T-helper 9 cell (primary cell): ENCODE measurements around the gene MYOG.

Experiments
- DNase-seq: peaks from one replicate; pipeline ENCODE4 v3.0.0-alpha.2; 2020
- total RNA-seq, 2 donors: gene quantifications; one replicate each; lab custom pipeline; 2026; lab: John Stamatoyannopoulos, UW

MYOG gene
- 0 reads per million in 2 donors for total RNA-seq

DNA sequence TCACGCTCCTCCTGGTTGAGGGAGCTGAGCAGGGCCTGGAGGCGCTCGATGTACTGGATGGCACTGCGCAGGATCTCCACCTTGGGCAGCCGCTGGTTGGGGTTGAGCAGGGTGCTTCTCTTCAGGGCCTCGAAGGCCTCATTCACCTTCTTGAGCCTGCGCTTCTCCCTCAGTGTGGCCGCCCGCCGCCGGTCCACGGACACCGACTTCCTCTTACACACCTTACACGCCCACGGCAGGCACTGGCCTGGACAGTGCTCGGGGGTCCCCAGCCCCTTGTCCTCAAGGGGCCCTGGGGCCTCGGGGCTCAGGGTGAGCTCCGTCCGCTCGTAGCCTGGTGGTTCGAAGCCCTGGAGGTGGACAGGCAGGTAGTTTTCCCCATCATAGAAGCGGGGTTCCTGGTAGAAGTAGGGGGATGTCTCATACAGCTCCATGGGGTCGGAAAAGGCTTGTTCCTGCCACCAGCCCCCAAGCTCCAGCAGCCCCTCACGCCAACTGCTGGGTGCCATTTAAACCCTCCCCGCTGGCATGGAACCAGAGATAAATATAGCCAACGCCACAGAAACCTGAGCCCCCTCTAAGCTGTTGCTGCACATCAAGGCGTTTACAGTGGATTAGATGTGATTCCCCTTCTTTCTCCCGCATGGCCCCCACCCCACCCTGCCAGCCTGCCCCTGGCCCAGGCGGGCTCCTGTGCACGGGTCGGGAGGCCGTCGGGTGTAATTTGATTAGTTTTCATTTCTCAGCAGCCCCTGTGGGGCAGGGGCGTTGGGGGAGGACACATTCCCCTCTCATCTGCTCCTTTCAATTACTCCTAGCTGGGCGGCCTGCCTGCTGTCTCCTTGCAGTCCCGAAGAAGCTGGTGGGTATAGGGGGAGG is at the start of gene MYOG:
Gene MYOG, minus strand, starts transcription at position 485 of the 879 bp plus-strand sequence. Its CDS starts 51 bp downstream, at position 434.
- DNase-seq = no peak

DNA sequence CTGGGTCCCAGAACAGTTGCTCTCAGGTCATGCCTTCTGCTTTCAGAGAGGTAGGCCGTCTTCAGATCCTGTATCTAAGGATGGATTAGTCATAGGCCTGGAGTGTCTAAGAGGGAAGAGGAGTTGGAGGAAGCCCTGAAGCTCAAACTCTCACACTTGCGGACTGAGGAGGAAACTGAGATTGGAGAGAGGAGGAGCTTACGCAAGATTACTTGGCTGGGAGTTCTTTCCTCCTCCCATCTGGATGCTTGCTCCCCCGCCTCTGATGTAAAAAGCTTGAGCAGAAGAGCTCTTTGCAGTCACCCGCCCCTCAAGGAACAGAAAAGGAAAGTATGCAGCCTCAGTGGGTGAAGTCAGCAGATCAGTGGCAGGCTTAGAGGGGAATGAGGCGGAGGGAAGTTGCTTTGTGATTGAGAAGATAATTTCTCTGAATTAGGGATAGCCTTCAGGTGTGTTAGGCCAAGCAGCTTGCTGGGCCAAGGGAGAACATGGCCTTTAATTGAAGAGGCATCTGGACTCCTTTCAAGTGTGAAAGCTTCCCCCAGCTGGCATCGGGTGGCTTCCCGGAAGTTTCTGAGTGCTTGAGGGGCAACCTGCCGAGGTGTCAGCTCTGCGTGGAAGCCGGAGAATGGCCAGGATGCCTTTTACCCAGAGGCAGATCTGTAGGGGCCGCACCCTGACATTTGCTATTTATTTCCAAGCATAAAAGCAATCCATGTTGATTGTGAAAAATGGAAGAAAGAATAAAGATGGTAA is 48.3 kb upstream of the MYOG start:
- DNase-seq = no peak

DNA sequence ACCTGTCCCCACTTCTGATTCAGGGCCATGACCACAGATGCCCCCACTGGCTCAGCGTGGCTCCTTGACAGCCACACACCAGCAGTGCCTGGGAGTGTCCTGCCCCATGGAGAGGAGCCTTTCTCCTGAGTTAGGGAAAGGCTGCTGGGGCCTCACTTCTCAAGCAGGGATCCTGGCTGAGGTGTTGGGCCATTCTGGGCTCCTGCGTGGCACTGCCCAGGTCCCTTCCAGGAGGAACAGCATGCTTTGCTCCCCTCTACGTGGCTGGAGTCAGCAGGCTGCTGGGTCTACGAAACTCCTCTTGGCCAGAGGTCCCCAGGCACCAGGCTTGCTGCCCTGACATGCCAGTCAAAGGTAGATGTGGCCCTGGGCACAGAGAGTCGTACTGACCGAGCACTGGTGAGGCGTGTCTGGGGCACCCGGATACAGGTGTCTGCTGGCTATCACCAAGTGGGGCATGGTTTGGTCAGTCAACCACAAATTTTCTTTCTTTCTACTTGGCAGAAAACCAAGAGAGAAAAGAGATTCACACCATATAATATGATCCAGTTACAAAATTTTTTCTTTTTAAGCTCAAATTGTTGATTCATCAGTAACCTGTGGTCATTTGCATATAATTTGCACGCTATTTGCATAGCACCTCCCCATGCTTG is 45.9 kb upstream of the MYOG start:
- DNase-seq = no peak

DNA sequence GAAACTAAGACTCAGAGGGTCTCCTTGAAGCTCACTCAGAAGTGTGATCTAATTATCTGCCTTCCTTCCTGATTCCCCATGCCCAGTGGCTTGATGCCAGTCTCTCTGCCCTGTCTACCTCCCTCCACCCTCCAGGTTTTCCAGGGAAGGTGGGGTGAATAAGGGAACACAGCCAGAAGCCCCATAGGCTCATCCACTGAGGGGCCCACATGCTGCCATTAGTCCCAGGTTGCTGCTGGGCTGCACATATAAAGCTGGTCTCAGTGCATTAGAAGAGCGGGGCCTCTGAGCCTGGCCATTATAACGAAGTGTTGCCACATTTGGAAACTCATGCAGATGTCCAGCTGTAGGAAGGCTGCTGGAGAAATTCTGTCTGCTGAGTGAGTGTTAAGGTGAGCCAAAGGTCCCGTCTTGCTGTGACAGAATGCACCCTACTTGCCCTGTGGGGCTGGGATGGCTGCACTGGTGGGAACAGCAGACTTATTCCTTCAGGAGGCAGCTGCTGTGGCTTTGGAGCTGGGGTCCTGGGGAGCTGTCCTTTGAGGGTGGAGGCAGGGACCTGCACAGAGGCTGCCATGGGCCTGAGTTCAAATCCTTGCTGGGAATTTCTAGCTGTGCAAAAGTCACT is 44.7 kb upstream of the MYOG start:
- no peak for DNase-seq

DNA sequence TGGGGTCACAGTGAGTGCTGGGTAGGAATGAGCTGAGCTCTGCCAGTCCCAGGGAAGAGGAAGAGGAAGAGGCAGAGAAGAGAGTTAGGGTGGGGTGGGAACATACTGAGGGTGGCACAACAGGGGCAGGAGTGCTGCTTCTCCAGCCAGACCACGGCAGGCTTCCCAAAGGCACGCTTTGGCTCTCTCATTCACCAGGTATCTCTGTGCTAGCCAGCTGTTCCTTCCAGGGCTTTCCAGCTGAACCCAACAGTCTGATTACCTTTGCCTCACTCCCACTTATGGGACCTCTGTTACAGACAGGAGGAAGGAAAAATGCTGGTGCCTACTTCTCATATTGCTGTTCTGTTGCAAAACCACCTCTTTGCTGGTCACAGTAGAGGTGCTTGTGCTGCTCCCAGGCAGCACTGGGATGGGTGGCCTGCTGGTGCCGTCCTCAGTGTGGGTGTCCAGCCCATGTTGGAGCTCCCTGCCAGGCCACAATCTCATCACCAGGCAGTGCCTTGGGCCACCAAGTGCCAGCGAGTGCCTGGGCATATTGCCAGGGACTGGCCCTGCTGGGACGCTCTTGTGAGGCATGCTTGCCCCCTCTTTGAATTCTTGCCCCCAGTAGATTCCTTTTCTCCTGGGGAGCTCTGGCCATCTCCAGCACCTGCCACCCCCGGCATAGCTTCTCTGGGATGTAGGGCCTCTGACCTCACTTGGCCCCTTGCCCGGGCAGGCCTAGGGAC is 43.9 kb upstream of the MYOG start:
- no peak for DNase-seq

DNA sequence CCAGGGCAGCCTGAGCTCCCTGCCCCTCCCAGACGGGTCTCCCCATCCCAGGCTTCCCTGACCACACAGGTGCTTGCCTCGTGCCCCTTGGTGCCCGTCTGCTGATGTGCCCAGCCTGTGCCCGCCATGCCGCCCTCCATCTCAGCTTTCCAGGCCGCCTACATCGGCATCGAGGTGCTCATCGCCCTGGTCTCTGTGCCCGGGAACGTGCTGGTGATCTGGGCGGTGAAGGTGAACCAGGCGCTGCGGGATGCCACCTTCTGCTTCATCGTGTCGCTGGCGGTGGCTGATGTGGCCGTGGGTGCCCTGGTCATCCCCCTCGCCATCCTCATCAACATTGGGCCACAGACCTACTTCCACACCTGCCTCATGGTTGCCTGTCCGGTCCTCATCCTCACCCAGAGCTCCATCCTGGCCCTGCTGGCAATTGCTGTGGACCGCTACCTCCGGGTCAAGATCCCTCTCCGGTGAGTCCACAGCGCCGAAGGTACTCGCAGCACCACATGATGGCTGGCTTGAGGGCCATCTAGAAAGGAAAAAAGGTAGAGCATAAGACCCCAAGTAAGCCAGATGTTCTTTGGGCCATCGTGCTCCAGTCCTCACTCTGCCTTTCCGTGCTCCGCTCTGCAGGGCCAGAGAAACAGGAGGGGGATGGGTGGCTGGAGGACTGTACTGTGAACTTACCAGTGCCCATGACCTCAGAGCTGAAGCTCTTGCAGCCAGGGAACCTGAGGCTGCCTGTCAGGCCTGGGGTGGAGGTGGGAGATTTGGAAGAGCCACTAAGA is 43.1 kb upstream of the MYOG start:
- no peak for DNase-seq

DNA sequence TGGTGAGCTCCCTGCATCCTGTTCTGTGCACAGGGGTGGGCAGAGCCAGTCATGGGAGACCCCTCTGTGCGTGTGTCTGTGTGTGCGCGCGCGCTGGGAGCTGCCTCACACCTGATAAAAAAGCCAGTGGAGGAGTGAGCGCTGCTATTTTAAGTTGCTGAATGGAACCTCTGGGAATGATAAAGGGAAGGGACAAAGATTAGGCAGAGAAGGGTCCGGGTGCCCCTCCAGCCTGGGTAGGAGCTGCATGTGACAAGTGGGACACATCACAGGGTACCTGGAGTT is 42.6 kb upstream of the MYOG start:
- DNase-seq = no peak

DNA sequence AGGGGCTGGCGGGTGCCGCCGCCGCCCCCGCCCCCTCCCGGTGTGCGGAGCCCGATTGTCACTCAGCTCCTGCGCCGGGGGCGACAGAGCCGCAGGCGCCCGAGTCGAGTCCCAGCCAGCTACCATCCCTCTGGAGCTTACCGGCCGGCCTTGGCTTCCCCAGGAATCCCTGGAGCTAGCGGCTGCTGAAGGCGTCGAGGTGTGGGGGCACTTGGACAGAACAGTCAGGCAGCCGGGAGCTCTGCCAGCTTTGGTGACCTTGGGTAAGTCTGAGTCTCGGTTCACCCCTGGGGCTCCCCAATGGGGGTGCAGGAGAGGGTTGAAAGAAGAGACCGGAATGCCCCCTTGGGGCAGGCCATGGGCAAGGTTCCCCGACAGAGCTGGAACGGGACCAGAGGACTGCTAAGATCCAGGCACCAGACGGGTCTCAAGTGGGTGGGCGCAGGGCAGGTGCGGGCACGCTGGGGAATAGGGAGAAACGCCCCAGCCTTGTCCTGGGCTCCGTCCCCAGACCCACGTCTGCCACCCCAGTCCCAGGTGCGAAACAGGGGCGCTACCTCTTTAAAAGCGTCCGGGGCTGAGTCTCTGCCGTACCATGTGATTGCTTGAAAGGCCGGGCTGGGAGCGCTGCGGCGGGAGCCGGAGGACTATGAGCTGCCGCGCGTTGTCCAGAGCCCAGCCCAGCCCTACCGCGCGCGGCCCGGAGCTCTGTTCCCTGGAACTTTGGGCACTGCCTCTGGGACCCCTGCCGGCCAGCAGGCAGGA is 42.0 kb upstream of the MYOG start, which contains the start of gene ADORA1:
Gene ADORA1, plus strand, starts transcription at position 61 of the 765 bp plus-strand sequence. CDS start 1,116 bp downstream, outside the sequence.
- DNase-seq = no peak

DNA sequence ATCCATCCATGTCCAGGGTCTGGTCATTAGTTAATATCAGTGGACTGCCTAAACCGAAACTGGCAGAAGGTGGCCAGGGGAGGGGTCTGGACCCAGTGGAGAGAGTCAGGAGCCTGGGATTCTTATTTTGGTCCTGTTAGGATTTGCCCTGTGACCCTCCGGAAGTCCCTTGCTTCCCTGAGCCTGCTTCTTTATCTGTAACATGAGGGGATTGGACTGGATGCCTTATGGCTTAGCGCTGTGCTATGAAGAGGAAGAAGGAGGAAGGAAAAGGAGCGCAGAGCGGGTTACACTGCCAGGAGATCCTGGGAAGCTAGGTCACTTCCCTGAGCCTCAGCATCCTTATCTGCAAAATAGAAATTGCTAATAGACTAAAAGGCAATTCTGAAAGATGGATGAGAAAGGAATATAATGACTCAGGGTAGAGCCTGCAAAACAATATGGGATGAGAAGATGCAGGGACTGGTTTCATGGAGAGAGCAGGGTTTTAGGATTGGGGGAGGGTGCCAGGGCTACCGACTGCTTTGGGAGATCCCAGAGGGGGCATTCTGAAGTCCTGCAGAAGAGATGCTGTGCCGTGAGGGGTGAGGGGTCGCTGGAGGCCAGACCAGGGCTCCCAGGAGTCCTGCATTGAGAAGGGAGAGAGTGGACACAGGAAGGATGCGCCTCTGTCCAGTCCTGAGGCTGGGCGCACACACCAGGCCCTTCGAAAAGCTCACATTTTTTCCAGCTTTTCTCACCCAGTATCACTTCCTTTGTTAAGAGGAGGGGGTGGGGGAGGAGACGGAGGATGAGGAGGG is 41.3 kb upstream of the MYOG start:
- no peak for DNase-seq

DNA sequence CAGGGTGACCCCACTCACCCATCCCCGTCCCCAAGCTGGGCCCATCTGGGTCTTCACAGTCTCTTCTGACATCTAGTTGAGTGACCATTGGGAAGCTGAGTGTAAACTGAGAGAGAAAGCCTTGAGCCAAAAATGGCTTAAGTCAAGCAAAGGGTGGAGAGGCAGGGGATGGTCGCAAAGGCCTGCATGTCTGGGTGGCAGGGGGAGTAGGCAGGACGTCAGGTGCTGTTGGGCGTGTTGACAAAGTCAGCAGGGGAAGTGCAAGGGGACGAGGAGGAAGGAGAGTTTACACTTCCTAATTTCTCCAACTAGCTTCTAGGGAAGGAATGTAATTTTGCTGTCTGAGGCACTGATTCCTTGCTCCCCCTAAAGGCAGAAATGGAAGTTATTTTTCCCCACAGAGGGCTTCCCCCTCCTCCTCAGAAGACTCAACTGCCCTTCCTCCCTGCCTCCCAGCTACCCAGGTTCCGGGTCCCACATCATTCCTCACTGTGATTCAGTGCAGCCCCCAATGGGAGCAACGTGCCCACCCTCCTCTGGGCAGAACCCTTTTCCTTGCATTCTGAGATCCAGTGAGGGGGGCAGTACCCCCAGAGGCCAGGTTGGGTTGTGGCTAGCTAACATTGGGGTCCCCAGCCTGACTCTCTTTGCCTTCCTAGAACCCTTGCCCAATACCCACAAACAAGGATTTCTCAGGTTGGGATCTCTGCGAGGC is 40.5 kb upstream of the MYOG start:
- DNase-seq = no peak

DNA sequence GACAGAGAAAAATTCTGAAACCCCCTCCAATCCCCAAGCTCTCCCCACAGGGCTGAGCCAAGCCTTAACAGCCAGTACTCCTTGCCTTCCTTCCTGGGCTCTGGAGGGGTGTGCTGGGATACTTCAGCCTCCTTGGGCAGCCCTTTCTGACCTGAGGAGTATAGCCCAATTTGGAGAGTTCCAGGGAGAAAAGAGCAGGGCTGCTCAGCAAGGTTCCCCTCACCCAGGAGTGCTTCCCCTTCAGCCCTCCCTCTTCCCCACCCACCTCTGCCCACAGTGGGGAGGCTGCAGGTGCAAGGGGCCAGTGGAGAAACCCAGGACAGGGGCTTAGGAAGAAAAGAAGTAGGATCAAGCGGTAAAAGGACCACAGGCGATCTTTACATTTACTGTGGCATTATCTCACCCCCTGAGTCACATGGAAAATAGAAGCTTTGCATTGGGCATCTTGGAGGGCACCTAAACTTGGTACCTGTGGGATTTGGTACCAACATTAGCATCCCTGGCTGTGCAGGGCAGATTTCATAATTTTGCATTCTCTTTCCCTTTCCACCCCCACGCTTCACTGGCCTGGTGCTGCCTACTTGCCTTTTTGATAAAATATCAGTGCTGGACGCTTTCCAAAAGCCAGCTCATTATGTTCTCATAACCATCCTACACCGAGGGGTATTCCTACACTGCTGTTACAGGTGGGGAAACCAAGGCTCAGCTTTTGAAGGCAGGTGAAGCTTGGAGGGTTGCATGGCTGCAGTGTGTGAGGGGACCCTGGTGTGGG is 38.9 kb upstream of the MYOG start:
- DNase-seq = no peak

DNA sequence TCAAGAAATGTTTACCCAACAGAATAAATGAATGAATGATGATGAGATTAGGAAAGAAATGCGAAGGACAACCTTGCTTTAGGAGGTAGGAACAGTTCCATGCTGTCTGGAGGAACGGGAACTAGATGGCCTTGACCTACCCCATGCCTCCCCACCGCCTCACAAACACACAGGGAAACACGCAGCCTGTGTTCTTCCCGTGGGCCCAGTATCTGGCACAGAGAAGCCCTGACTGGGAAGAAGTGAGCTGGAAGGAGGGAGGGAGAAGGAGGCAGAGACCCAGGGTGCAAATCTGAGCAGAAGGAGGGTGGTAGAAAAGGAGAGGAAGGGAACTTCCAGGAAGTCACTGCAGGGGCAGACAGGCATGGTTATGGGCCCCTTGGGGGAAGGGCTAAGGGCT is 38.2 kb upstream of the MYOG start:
- DNase-seq = no peak

DNA sequence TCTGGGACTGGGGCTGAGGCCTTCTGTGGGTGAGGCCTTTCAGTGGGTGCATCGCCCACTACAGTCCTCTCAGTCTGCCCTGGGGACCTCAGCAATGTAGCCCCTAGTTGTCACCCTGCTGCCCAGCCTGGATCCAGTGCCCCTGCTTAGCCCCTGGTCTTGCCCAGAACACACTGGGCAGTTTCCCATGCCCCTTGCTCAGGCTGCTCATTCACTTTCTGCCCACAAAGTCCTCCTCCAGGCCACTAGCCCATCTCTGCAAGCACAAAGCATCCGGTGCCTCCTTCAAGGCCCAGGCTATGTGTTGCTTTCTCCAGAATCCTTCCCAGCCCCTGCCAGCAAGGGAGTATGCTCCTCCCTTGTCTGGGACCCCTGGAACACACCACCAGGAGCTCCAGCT is 36.3 kb upstream of the MYOG start:
- DNase-seq = no peak

DNA sequence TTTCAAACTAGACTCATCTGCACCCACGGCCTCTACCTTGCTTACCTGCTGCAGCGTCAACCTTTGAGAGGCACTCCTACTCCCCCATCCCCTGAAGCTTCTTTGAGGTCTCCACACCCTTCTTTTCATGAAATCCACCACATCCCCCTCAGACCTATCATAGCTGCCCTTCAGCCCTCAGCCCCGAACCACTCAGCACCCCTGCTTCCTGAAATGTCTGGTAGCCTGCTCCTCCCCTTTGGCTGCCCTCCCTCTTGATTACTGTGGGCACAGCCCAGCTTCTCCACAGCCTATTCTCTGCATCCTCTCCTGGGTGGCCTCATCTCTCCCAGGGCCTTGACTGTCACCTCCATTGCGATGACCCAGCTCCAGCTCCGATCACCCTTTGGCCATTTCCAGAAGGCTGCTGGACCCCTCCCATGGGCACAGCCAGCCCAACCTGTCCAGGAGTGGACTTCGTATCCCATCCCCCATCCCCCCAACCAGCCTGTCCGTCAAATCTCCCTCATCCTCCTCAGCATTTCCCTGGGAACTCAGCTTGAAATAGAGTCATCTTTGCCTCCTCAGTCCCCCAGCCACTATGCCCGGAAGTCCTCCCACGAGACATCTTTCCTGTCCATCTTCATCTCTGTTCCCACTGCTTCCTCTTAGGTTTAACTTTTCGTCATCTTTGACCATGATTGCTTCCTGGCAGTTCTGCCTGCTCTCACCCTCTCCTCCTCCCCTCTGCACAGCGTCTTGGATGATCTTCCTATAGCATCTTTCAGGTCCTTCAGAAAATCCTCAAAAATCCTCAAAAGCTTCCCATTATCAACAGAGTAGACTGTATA is 35.6 kb upstream of the MYOG start:
- DNase-seq = no peak

DNA sequence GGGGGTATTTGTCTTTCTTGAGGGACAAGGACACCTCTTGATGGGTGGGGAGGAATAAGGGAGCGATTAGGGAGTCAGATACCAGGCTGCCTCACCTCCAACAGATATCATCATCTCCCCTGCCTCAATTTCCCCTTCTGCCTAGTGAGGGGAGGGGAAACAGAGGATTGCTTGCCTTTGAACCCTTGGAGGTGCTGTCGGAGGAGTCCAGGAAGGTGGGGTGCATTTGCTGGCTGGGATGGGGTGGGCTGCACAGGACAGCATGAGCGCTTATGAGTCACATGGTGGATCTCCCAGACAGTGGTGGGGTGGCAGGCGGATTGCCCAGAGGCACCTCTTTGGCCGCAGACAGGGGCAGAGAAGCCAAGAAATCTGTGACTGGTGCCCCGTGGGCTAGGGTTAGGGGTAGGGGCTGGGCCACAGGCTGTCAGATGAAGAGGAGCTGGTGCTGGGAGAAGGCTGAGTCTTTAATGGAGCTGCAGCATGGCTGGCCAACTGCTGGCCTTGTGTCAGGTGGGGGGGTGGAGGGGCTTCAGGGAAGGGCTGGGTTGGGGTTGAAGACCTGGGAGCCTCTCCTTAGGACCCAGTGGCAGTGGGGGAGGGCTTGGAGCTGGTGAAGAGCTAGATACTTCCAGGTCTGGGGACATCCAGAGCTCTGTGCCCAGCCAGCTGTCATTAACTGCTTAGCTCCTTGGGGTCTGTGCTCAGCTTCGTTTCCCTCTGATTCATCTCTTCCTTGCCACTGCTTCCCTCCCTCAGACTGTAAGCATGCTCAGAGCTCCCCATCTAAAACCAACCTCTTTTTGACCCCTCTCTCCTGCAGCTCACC is 34.7 kb upstream of the MYOG start:
- no peak for DNase-seq
